Heart right ventricle (tissue), 16 donors: ENCODE results near the gene NEURL4. TPM values are rescaled to one million over a fixed set of nuclear protein-coding genes. Genes with fewer than 3 reads are reported as not detected.

Experiments used
- ATAC-seq, 8 donors: fragments of 200-7000 bp; cut with Tn5 transposase; one replicate each; pipeline ENCODE4 v1.9.1; 2020; ENCODE audit warnings: mild to moderate bottlenecking in 8 of 8, moderate library complexity in 8 of 8, moderate number of reproducible peaks in 1 of 8
- DNase-seq, 2 donors: peaks; one replicate each; pipeline ENCODE4 v3.0.0-alpha.2; 2020
- H3K27ac ChIP-seq, 10 donors: fragments of 200-600 bp; sonication (generic) in 2 of 10; one replicate each; pipeline versions ENCODE4 v1.5.0 to v1.8.0; 2020 to 2022; ENCODE audit warnings: mild to moderate bottlenecking in 3 of 10
- H3K27me3 ChIP-seq, 7 donors: fragments of 200-600 bp; one replicate each; pipeline ENCODE4 v1.8.0; 2021 to 2022; ENCODE audit warnings: mild to moderate bottlenecking in 2 of 7
- H3K36me3 ChIP-seq, 9 donors: fragments of 200-600 bp; sonication (generic) in 1 of 9; one replicate each; pipeline versions ENCODE4 v1.5.0 to v1.8.0; 2020 to 2022; ENCODE audit warnings: mild to moderate bottlenecking in 2 of 9
- H3K4me1 ChIP-seq, 9 donors: fragments of 200-600 bp; sonication (generic) in 1 of 9; one replicate each; pipeline versions ENCODE4 v1.5.0 to v1.8.0; 2020 to 2022; ENCODE audit warnings: mild to moderate bottlenecking in 4 of 9
- H3K4me3 ChIP-seq, 10 donors: fragments of 200-600 bp; sonication (generic) in 2 of 10; one replicate each; pipeline versions ENCODE4 v1.5.0 to v1.8.0; 2020 to 2022; ENCODE audit warnings: mild to moderate bottlenecking in 7 of 10, moderate library complexity in 2 of 10
- H3K9me3 ChIP-seq, 11 donors: fragments of 200-600 bp in 10 of 11; sonication (generic) in 2 of 11; one replicate each; pipeline versions ENCODE4 v1.5.0 to v1.8.0; 2013 to 2022; ENCODE audit warnings: mild to moderate bottlenecking in 2 of 11, control low read depth in 1 of 11, moderate library complexity in 1 of 11
- WGBS, 2 donors: extraction: QIAGEN DNeasy Blood & Tissue Kit; methylation state at CpG; one replicate each; pipeline ENCODE4 v1.1.7; 2013; ENCODE audit warnings: inconsistent platforms in 1 of 2; 5-methylcytosine and 5-hydroxymethylcytosine counted together
- intact Hi-C, 10 donors: fragments of 100-400 bp; cut with DNase I; formaldehyde crosslinking; loops; one replicate each; pipeline versions ENCODE4 v1.11.1 to v1.14.2; 2022
- polyA plus RNA-seq, 2 donors: library from polyadenylated mRNA; stranded (reverse); fragments of 200-250 nt; gene quantifications; one replicate each; pipeline ENCODE4 v1.2.3, GENCODE V29; 2013
- total RNA-seq, 10 donors: library from RNA; stranded (reverse); fragmentation: NEBNext Ultra II Directional in 3 of 10; extraction: Animal tissue kit (Norgen Biotek cat#: 25700) in 3 of 10; gene quantifications; one replicate each; pipeline versions ENCODE4 v1.2.1 to v1.2.4, GENCODE V29; 2021 to 2023
- TF ChIP-seq, protein P1 (sequence below), 9 donors: fragments of 200-600 bp; sonication (generic) in 2 of 9; IDR thresholded peaks; one replicate each; pipeline versions ENCODE4 v1.5.0 to v1.8.0; 2021 to 2022; ENCODE audit warnings: antibody characterized with exemption in 9 of 9, mild to moderate bottlenecking in 5 of 9, moderate library complexity in 1 of 9
- donor health status: Arrhythmogenic right ventricular cardiomyopathy.
- donor health status: ischemic (EF 13 %, LVEDD 7.1; RV severe dilation, severe dysfunction).
- donor health status: healthy with polysubstance abuse.
- donor health status: DM: no; HTN: yes; CAD: no.
- donor health status: DM: no; HTN: no; CAD: no.
- donor health status: ischemic (EF 25% LVEDD 6.9; RV normal size, moderate dysfunction).
- donor health status: ischemic (EF 25% LVEDD 5.7; RV mildly dilated, moderate dysfunction).
- donor health status: healthy.
- donor health status: DM: yes; HTN: yes; CAD: no.
- donor health status: Ischemic cardiomyopathy.
- donor health status: ischemic (EF 35%, LVEDD 5.7; RV mildly dilated, moderate dysfunction).
- donor health status: nonischemic (EF 11% LVEDD 7.7; RV severe dilation, severe dysfunction).
- donor health status: DM: yes; HTN: yes; CAD: no.
- donor health status: PGD.
- donor health status: ischemic (EF 29% LVEDD 5.4; RV normal size, mild dysfunction).
- donor health status: nonischemic (EF 23%, LVEDD 6.1; RV moderate dilation, normal function).

Gene NEURL4
- total and polyA plus RNA-seq, 12 donors, result 21.7 to 55.5 (median 28.7) TPM

DNA sequence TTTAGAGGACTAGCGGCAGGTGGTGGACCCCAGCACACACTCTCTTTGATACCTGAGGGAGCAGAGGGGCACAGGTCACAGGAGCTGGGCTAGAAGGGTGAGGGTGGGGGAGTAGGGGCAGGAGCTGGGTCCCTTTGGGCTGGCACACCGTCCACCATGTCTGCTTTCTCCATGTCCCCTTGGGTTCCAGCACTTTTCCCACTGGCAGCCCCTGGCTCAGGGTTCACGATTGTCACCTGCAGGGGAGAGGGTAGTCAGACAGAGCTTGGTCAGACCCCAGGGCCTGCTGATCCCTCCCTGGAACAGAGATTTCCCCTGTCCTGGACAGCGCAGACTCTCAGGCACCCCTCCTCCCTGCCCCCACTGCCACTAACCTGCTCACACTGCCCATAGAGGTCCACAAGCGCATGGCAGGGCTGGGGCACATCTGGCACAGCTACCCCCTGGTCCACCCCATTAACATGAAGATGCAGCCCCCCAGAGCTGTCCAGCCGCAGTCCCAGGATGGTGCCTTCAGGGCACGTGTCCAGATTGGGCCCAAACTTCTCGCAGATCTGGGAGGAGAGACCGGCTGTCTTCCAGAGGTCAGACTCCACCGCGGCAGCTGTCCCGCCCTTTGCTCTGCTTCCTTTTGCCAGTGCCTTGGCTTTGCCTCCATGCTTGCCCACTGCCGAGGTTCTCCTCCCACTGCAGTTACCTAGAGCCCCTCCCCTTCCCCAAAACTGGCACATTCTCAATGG, 10.8 kb downstream of the NEURL4 start:
- WGBS, 2 donors, result 93 to 94% methylated on average over 13 of the region's 13 CpGs
- peaks cover 7 to 27% (median 23%) of the 10 kb centered on the region in 9 donors for H3K4me1 ChIP-seq
- no peak overlapping the region for H3K27ac ChIP-seq
- H3K36me3 ChIP-seq, result peaks cover 4 to 85% (median 60%) of the 10 kb centered on the region in 9 donors
- ATAC-seq (no peak), DNase-seq (no peak)
- intact Hi-C loops, result no loop called here
- TF ChIP-seq, protein P1, sequence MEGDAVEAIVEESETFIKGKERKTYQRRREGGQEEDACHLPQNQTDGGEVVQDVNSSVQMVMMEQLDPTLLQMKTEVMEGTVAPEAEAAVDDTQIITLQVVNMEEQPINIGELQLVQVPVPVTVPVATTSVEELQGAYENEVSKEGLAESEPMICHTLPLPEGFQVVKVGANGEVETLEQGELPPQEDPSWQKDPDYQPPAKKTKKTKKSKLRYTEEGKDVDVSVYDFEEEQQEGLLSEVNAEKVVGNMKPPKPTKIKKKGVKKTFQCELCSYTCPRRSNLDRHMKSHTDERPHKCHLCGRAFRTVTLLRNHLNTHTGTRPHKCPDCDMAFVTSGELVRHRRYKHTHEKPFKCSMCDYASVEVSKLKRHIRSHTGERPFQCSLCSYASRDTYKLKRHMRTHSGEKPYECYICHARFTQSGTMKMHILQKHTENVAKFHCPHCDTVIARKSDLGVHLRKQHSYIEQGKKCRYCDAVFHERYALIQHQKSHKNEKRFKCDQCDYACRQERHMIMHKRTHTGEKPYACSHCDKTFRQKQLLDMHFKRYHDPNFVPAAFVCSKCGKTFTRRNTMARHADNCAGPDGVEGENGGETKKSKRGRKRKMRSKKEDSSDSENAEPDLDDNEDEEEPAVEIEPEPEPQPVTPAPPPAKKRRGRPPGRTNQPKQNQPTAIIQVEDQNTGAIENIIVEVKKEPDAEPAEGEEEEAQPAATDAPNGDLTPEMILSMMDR (IDR thresholded peaks at IDR 0.05), result no peak
- H3K9me3 ChIP-seq, result no peaks in the 10 kb centered on the region
- no peak overlapping the region for H3K4me3 ChIP-seq
- no peaks in the 10 kb centered on the region for H3K27me3 ChIP-seq

DNA sequence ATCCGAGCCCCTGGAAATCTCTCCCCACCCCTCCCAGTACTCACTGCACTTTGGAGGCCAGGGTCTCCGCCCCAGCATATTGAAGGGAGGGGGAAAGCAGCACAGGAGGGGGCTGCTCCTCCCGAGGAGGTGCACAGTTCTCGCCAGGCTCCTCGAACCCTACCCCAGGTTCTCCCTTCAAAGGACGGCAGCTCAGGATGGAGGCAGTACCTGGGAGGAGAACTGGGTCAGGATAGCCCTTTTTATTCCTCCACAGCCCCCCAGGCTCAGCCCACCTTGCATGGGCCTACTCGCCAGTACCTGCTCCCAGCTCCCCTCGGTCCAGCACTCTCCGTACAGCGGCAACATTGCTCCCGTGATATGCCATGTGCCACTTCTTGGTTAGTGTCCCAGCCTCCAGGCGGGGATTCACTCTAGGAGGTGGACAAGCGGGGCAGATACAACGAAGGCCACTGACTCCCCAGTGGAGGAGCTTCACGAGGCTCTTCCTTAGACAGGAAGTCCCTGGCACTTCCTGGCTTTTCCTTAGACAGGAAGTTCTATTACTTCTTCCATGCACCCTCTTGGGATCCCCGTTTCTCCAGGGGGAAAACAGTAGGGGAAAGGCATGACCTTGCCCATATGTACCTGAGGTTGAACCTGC, 11.9 kb downstream of the NEURL4 start:
- DNase-seq, result no peak
- TF ChIP-seq, protein P1 (IDR thresholded peaks at IDR 0.05), result no peak
- H3K36me3 ChIP-seq, result peaks cover 7 to 85% (median 60%) of the 10 kb centered on the region in 9 donors
- peaks cover 12 to 38% (median 32%) of the 10 kb centered on the region in 9 donors for H3K4me1 ChIP-seq
- H3K27ac ChIP-seq, result no peak overlapping the region
- no peak overlapping the region for H3K4me3 ChIP-seq
- intact Hi-C loops, result no loop called here
- ATAC-seq, result no peak
- no peaks in the 10 kb centered on the region for H3K9me3 ChIP-seq
- H3K27me3 ChIP-seq, result no peaks in the 10 kb centered on the region
- WGBS, 2 donors, result 80 to 86% methylated on average over 16 of the region's 16 CpGs

DNA sequence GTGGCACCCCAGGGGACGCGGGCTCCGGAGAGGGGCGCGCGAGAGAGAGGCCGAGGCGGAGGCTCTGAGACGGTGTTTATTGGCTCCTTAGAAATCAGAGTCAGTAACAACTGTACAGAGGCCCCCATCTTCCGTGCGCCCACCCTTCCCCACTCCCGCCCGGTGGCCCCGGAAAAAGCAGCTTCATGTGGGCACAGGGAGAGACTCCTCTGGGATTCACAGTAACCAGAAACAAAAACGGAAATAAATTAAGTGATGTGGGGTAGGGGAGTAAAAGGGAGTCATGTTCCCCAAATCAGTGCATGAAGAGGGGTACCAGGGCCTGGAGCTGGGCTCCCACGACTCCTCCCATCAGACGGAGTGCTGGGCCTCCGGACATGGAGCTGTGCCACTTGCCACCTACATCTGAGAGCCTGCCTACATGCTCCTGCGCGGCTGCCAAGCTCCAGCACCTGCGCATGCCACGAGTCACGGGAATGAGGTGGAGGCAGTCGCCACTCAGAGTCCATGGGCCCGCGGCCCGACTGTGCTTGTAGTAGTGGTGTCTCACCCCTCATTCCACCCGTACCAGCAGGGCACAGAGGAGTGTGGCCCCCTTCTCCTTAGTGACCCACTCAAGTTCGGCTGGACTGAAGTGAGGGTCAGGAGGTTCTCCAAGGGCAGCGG, 13.4 kb downstream of the NEURL4 start:
- peaks cover 3 to 84% (median 64%) of the 10 kb centered on the region in 9 donors for H3K36me3 ChIP-seq
- DNase-seq (no peak), ATAC-seq (peak in 6 of 8 donors; percentile 3 to 31 (median 10))
- peak overlapping the region; percentile 82 to 100 (median 94) for H3K4me3 ChIP-seq
- H3K27me3 ChIP-seq, result no peaks in the 10 kb centered on the region
- TF ChIP-seq, protein P1 (IDR thresholded peaks at IDR 0.05), result no peak
- WGBS, 2 donors, result 40 to 41% methylated on average over 30 of the region's 30 CpGs
- H3K4me1 ChIP-seq, result peaks cover 12 to 49% (median 36%) of the 10 kb centered on the region in 9 donors
- peak overlapping the region; percentile 85 to 99 (median 94) for H3K27ac ChIP-seq
- H3K9me3 ChIP-seq, result no peaks in the 10 kb centered on the region
- intact Hi-C loops, result no loop called here
